ENCODE measurements around the gene SLC35C1.

SLC35C1 gene

GRCh38 chr11:45801723-45802315, 3.1 kb upstream of the SLC35C1 start:
- Histone ChIP-seq H3K9ac (ENCODE audit: insufficient read length, low read depth) (no peak overlapping the region), H3K9me3 (ENCODE audit: insufficient read depth, low read length) (no peaks in the 10 kb centered on the region), H3K27me3 (ENCODE audit: insufficient read depth, insufficient read length) (peaks cover 38% of the 10 kb centered on the region), H3K36me3 (ENCODE audit: insufficient read depth, insufficient read length, low read length) (peaks cover 9% of the 10 kb centered on the region), H3K4me1 (ENCODE audit: insufficient read depth, insufficient read length) (peaks cover 10% of the 10 kb centered on the region), H3K4me3 (ENCODE audit: insufficient read length, low read depth) (no peak overlapping the region)
- TF ChIP-seq SUZ12 (IDR thresholded peaks at IDR 0.05; ENCODE audit: extremely low read depth, insufficient read depth, insufficient read length) (no peak), YY1 (IDR thresholded peaks at IDR 0.05; ENCODE audit: insufficient read depth, insufficient read length) (no peak)
- DNase-seq (ENCODE audit: low read depth, low spot score) = no peak

- Histone ChIP-seq H3K9me3 (ENCODE audit: insufficient read depth, low read length) (no peaks in the 10 kb centered on the region), H3K36me3 (ENCODE audit: insufficient read depth, insufficient read length, low read length) (peaks cover 18% of the 10 kb centered on the region), H3K4me1 (ENCODE audit: insufficient read depth, insufficient read length) (peaks cover 11% of the 10 kb centered on the region), H3K27me3 (ENCODE audit: insufficient read depth, insufficient read length) (peaks cover 38% of the 10 kb centered on the region), H3K4me3 (ENCODE audit: insufficient read length, low read depth) (no peak overlapping the region), H3K9ac (ENCODE audit: insufficient read length, low read depth) (no peak overlapping the region)
- no peak for TF ChIP-seq YY1 (IDR thresholded peaks at IDR 0.05; ENCODE audit: insufficient read depth, insufficient read length)
- no peak for TF ChIP-seq SUZ12 (IDR thresholded peaks at IDR 0.05; ENCODE audit: extremely low read depth, insufficient read depth, insufficient read length)
- no peak for TF ChIP-seq ZNF274 (IDR thresholded peaks at IDR 0.05; ENCODE audit: low read depth, low read length)
- DNase-seq (ENCODE audit: low read depth, low spot score) = no peak
These were observed 2.2 kb upstream of the SLC35C1 start for GRCh38 chr11:45802531-45803317.

DNA sequence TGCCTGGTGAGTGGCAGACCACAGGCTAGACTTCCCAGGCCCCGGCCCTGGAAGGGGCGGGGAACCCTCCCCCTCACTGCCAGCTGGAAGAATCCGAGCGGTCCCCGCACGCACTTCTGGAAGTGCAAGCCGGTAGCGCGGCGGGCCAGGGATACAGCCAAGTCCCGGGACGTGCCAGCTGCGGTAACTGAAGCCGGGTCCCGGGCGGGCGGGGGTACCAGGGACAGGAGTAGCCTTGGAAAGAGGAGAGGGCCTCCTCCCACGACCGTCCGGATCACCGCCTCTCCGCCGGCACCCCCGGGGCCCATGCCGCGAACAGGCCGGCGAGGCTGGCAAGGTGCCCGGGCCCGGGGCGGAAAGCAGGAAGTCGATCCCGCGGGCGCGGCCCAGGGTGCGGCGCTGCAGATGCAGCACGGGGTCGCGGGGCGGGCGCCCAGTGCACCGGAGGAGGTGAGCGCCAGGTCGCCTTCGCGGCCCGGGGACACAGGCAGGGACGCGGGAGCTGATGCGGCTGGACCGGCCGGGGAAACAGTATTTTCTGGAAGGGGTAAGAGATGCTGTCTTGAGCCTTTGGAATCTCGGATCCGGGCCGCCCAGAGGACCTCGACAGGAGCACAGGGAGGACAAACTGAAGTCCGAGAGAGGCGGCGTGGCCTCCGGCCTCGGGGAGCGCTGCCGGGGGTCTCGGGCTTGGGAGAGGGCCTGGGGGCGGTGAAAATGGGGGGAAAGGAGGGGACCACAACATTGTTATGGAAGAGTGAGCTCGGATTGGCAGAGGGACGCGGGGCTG, 783 bp upstream of the SLC35C1 start:
- H3K4me1 ChIP-seq (ENCODE audit: insufficient read depth, insufficient read length) = peaks cover 14% of the 10 kb centered on the region
- peak overlapping the region; percentile 84 for H3K9ac ChIP-seq (ENCODE audit: insufficient read length, low read depth)
- peaks cover 29% of the 10 kb centered on the region for H3K36me3 ChIP-seq (ENCODE audit: insufficient read depth, insufficient read length, low read length)
- peak overlapping the region; percentile 78 for H3K4me3 ChIP-seq (ENCODE audit: insufficient read length, low read depth)
- TF ChIP-seq ZNF274 (IDR thresholded peaks at IDR 0.05; ENCODE audit: low read depth, low read length) = no peak
- TF ChIP-seq SUZ12 (IDR thresholded peaks at IDR 0.05; ENCODE audit: extremely low read depth, insufficient read depth, insufficient read length) = no peak
- TF ChIP-seq YY1 (IDR thresholded peaks at IDR 0.05; ENCODE audit: insufficient read depth, insufficient read length) = no peak
- H3K27me3 ChIP-seq (ENCODE audit: insufficient read depth, insufficient read length) = peaks cover 38% of the 10 kb centered on the region
- H3K9me3 ChIP-seq (ENCODE audit: insufficient read depth, low read length) = no peaks in the 10 kb centered on the region
- peak; percentile 49 for DNase-seq (ENCODE audit: low read depth, low spot score)

- peaks cover 16% of the 10 kb centered on the region for H3K4me1 ChIP-seq (ENCODE audit: insufficient read depth, insufficient read length)
- peaks cover 42% of the 10 kb centered on the region for H3K36me3 ChIP-seq (ENCODE audit: insufficient read depth, insufficient read length, low read length)
- peak; percentile 51 for DNase-seq (ENCODE audit: low read depth, low spot score)
- peaks cover 38% of the 10 kb centered on the region for H3K27me3 ChIP-seq (ENCODE audit: insufficient read depth, insufficient read length)
- H3K4me3 ChIP-seq (ENCODE audit: insufficient read length, low read depth) = peak overlapping the region; percentile 78
- no peaks in the 10 kb centered on the region for H3K9me3 ChIP-seq (ENCODE audit: insufficient read depth, low read length)
- TF ChIP-seq ZNF274 (IDR thresholded peaks at IDR 0.05; ENCODE audit: low read depth, low read length) = no peak
- no peak for TF ChIP-seq SUZ12 (IDR thresholded peaks at IDR 0.05; ENCODE audit: extremely low read depth, insufficient read depth, insufficient read length)
- TF ChIP-seq YY1 (IDR thresholded peaks at IDR 0.05; ENCODE audit: insufficient read depth, insufficient read length) = no peak
- H3K9ac ChIP-seq (ENCODE audit: insufficient read length, low read depth) = peak overlapping the region; percentile 83
These were observed 539 bp downstream of the SLC35C1 start for GRCh38 chr11:45805305-45806071.

- Histone ChIP-seq H3K4me3 (ENCODE audit: insufficient read length, low read depth) (peak overlapping the region; percentile 78), H3K9ac (ENCODE audit: insufficient read length, low read depth) (peak overlapping the region; percentile 83), H3K4me1 (ENCODE audit: insufficient read depth, insufficient read length) (peaks cover 16% of the 10 kb centered on the region), H3K9me3 (ENCODE audit: insufficient read depth, low read length) (no peaks in the 10 kb centered on the region), H3K27me3 (ENCODE audit: insufficient read depth, insufficient read length) (peaks cover 30% of the 10 kb centered on the region), H3K36me3 (ENCODE audit: insufficient read depth, insufficient read length, low read length) (peaks cover 50% of the 10 kb centered on the region)
- no peak for TF ChIP-seq YY1 (IDR thresholded peaks at IDR 0.05; ENCODE audit: insufficient read depth, insufficient read length)
- no peak for TF ChIP-seq ZNF274 (IDR thresholded peaks at IDR 0.05; ENCODE audit: low read depth, low read length)
- no peak for TF ChIP-seq SUZ12 (IDR thresholded peaks at IDR 0.05; ENCODE audit: extremely low read depth, insufficient read depth, insufficient read length)
- no peak for DNase-seq (ENCODE audit: low read depth, low spot score)
These were observed 1.4 kb downstream of the SLC35C1 start for GRCh38 chr11:45806072-45806933.

All from NT2/D1 (cell line).